Keratinocyte (primary cell): Measurements from ENCODE around the gene HRAS. TPM values are rescaled to one million over a fixed set of nuclear protein-coding genes. Genes with fewer than 3 reads are reported as not detected.

Experiments
- DNase-seq: peaks from one replicate; pipeline ENCODE4 v3.0.0-alpha.2; 2011; ENCODE audit warnings: low read depth, missing footprints, low spot score
- FAIRE-seq: peaks from 2 replicates; lab custom pipeline; 2011; peaks lifted over from hg19 to GRCh38; lab: Jason Lieb, UNC
- H2AFZ ChIP-seq: 2 replicates; pipeline ENCODE4 v1.6.0; 2012; ENCODE audit warnings: low read length, control low read depth, inconsistent platforms; ENCODE audit not compliant: control insufficient read depth
- H3K27ac ChIP-seq: 2 replicates; pipeline ENCODE4 v1.5.1; 2011; ENCODE audit warnings: low read length; ENCODE audit not compliant: control insufficient read depth, insufficient read depth
- H3K27me3 ChIP-seq: 3 replicates; pipeline ENCODE4 v1.6.0; 2011; ENCODE audit warnings: low read length; ENCODE audit not compliant: control insufficient read depth, insufficient read depth; ENCODE audit errors: extremely low read depth
- H3K36me3 ChIP-seq, 2 experiments: 2 replicates in 1 of 2; 3 replicates in 1 of 2; pipeline ENCODE4 v1.5.1; 2011; ENCODE audit warnings: low read length in 2 of 2, mild to moderate bottlenecking in 1 of 2; ENCODE audit not compliant: control insufficient read depth in 2 of 2, insufficient read depth in 2 of 2; ENCODE audit errors: extremely low read depth in 1 of 2
- H3K4me1 ChIP-seq: 3 replicates; pipeline ENCODE4 v1.5.1; 2011; ENCODE audit warnings: low read length; ENCODE audit not compliant: control insufficient read depth, insufficient read depth; ENCODE audit errors: extremely low read depth
- H3K4me2 ChIP-seq: 3 replicates; pipeline ENCODE4 v1.6.0; 2011; ENCODE audit warnings: low read depth, low read length; ENCODE audit not compliant: control insufficient read depth, insufficient read depth; ENCODE audit errors: extremely low read depth
- H3K4me3 ChIP-seq, 3 experiments: fragments of 200-600 bp in 1 of 3; sonication (generic) in 1 of 3; 2 replicates in 2 of 3; 3 replicates in 1 of 3; pipeline ENCODE4 v1.5.1; 2011 to 2016; ENCODE audit warnings: low read length in 3 of 3, mild to moderate bottlenecking in 3 of 3, control low read depth in 2 of 3, inconsistent platforms in 1 of 3, low read depth in 1 of 3, mixed read lengths in 1 of 3, mixed run types in 1 of 3, moderate library complexity in 1 of 3; ENCODE audit not compliant: control insufficient read depth in 2 of 3, insufficient read depth in 2 of 3; ENCODE audit errors: extremely low read depth in 1 of 3
- H3K79me2 ChIP-seq: 2 replicates; pipeline ENCODE4 v1.6.0; 2012; ENCODE audit warnings: low read length; ENCODE audit not compliant: control insufficient read depth, insufficient read depth
- H3K9ac ChIP-seq: 3 replicates; pipeline ENCODE4 v1.6.0; 2011; ENCODE audit warnings: low read length; ENCODE audit not compliant: control insufficient read depth, insufficient read depth; ENCODE audit errors: extremely low read depth
- H3K9me1 ChIP-seq: 3 replicates; pipeline ENCODE4 v1.6.0; 2011; ENCODE audit warnings: low read length; ENCODE audit not compliant: control insufficient read depth, insufficient read depth; ENCODE audit errors: extremely low read depth
- H3K9me3 ChIP-seq: 2 replicates; pipeline ENCODE4 v1.5.1; 2012; ENCODE audit warnings: low read depth, low read length; ENCODE audit not compliant: control insufficient read depth
- H4K20me1 ChIP-seq: 3 replicates; pipeline ENCODE4 v1.6.0; 2011; ENCODE audit warnings: low read length; ENCODE audit not compliant: control insufficient read depth, insufficient read depth; ENCODE audit errors: extremely low read depth
- EZH2 ChIP-seq: IDR thresholded peaks from one replicate; pipeline ENCODE4 v1.6.1; 2012; ENCODE audit warnings: inconsistent platforms, mild to moderate bottlenecking, low read length, moderate library complexity
- dilution Hi-C: fragments of 300-500 bp; cut with MboI; formaldehyde crosslinking; loops from one replicate; pipeline ENCODE4 v1.7.0; 2020; ENCODE audit warnings: low sequenced_read_pairs; ENCODE audit not compliant: extremely low pct_ligation_motif_present
- polyA plus RNA-seq, 5 experiments: library from polyadenylated mRNA; depleted of rRNA in 3 of 5; stranded (reverse) in 3 of 5; stranded (forward) in 1 of 5; unstranded in 1 of 5; fragments of >200 nt; gene quantifications; 1 replicate in 1 of 5; 2 replicates in 3 of 5; 3 replicates in 1 of 5; pipeline versions ENCODE4 v1.2.1 to v1.2.3, GENCODE V29; 2011 to 2012; ENCODE audit warnings: missing spikeins in 2 of 5, low read depth in 1 of 5, low replicate concordance in 1 of 5
- TF ChIP-seq, protein P1 (sequence below), 3 experiments: IDR thresholded peaks in 1 of 3; conservative IDR thresholded peaks in 1 of 3; optimal IDR thresholded peaks in 1 of 3; 2 replicates in 2 of 3; 3 replicates in 1 of 3; pipeline versions ENCODE3 to v1.5.1; 2011; ENCODE audit warnings: low read length in 3 of 3, mild to moderate bottlenecking in 3 of 3, moderate library complexity in 2 of 3, control low read depth in 1 of 3, inconsistent platforms in 1 of 3; ENCODE audit not compliant: insufficient read depth in 2 of 3; ENCODE audit errors: extremely low read depth in 1 of 3

The HRAS gene
- polyA plus RNA-seq, 1 donor (not counting 4 experiments of a cell fraction or from before 2014, with no cell fraction given), result 112 TPM

DNA sequence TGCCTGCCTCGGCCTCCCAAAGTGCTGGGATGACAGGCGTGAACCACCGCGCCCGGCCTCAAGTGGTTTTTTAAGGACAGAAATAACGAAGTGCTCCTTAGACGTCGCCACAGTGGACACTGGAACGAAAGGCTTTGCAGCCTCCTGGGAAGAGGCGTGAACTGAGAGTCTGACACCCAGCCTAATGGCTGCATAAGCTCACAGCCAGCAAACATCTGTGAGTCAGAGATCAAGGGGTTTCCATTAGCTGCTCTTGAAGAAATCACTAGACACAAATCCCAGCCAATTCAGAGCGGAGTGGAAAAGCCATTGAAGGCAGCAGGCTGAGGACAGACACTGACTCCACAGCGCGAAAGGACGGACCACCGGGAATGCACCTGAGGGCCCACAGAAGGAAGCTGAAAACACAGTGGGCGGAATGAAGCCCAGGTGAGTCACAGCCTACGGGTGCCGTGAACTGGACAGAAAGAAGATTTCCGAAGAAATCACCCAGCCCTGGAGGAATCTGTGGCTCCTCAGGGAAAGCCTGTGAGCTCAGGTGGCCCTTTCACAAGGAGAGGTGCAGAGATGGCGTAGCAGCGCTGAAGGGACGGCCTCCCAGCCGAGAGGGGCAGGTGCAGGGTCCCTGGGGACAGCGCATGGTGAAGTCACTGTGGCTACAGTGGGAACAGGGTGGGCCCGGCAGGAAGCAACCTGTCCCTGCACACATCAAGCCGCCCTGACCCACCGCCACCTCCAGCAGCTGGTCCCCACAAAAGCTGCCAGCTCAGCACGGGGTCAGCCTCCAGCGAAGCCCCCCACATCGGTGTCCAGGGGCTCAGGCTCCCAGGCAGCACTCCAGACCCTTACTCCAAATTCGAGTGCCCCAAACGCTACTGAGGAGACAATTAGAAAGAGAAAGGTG lies 13.6 kb upstream of the HRAS start:
- Histone ChIP-seq H3K79me2 (no peaks in the 10 kb centered on the region), H3K4me3 (no peak overlapping the region), H3K9me1 (no peaks in the 10 kb centered on the region), H3K4me2 (no peak overlapping the region), H3K27me3 (peaks cover 13% of the 10 kb centered on the region), H3K27ac (no peak overlapping the region), H3K9me3 (no peaks in the 10 kb centered on the region), H3K4me1 (no peaks in the 10 kb centered on the region), H3K9ac (no peak overlapping the region), H3K36me3 (no peaks in the 10 kb centered on the region), H2AFZ (no peak overlapping the region), H4K20me1 (no peaks in the 10 kb centered on the region)
- dilution Hi-C loops, result no loop called here
- TF ChIP-seq, protein P1, sequence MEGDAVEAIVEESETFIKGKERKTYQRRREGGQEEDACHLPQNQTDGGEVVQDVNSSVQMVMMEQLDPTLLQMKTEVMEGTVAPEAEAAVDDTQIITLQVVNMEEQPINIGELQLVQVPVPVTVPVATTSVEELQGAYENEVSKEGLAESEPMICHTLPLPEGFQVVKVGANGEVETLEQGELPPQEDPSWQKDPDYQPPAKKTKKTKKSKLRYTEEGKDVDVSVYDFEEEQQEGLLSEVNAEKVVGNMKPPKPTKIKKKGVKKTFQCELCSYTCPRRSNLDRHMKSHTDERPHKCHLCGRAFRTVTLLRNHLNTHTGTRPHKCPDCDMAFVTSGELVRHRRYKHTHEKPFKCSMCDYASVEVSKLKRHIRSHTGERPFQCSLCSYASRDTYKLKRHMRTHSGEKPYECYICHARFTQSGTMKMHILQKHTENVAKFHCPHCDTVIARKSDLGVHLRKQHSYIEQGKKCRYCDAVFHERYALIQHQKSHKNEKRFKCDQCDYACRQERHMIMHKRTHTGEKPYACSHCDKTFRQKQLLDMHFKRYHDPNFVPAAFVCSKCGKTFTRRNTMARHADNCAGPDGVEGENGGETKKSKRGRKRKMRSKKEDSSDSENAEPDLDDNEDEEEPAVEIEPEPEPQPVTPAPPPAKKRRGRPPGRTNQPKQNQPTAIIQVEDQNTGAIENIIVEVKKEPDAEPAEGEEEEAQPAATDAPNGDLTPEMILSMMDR (optimal IDR thresholded peaks at IDR 0.05 in 1 of 3, IDR thresholded peaks at IDR 0.05 in 1 of 3, conservative IDR thresholded peaks at IDR 0.05 in 1 of 3; ENCODE audit: extremely low read depth in 1 of 3, insufficient read depth in 2 of 3, low read length in 3 of 3), result no peak
- TF ChIP-seq EZH2, result no peak
- DNase-seq (no peak), FAIRE-seq (no peak)

DNA sequence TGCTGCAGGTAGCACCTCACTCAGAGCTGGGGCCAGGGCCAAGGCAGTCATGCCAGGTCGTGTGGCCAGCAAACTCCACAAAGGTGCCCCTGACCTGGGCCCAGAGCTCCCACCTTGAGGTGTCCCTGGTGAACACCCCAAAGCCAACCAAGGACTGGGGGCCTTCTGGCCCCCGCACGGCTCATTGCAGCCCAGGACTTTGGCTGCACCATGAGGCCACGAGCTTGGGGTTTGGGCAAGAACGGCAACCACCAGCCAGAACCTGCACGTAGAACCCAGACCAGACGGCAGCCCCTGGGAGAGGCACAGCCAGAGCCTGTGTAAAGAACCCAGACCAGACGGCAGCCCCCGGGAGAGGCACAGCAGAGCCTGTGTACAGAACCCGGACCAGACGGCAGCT lies 9.8 kb upstream of the HRAS start:
- Histone ChIP-seq H2AFZ (no peak overlapping the region), H3K9ac (no peak overlapping the region), H3K27ac (no peak overlapping the region), H4K20me1 (no peaks in the 10 kb centered on the region), H3K4me1 (no peaks in the 10 kb centered on the region), H3K9me3 (no peaks in the 10 kb centered on the region), H3K79me2 (no peaks in the 10 kb centered on the region), H3K4me3 (no peak overlapping the region), H3K4me2 (no peak overlapping the region), H3K9me1 (no peaks in the 10 kb centered on the region), H3K36me3 (no peaks in the 10 kb centered on the region), H3K27me3 (peaks cover 6% of the 10 kb centered on the region)
- FAIRE-seq, result no peak
- DNase-seq, result no peak
- TF ChIP-seq EZH2, result no peak
- TF ChIP-seq, protein P1 (optimal IDR thresholded peaks at IDR 0.05 in 1 of 3, IDR thresholded peaks at IDR 0.05 in 1 of 3, conservative IDR thresholded peaks at IDR 0.05 in 1 of 3; ENCODE audit: extremely low read depth in 1 of 3, insufficient read depth in 2 of 3, low read length in 3 of 3), result no peak
- dilution Hi-C loops, result no loop called here
